GM18502 (cell line): ENCODE data around the gene CSNK1D.

Source experiments
- ATAC-seq: cut with Tn5 transposase; IDR thresholded peaks from one replicate; pipeline ENCODE4 v1.9.1; 2021; ENCODE audit warnings: mild to moderate bottlenecking; ENCODE audit not compliant: unreplicated experiment, poor library complexity

CSNK1D gene

GRCh38 chr17:82231312-82231561 is 42.3 kb downstream of the CSNK1D start:
- ATAC-seq: no peak

DNA sequence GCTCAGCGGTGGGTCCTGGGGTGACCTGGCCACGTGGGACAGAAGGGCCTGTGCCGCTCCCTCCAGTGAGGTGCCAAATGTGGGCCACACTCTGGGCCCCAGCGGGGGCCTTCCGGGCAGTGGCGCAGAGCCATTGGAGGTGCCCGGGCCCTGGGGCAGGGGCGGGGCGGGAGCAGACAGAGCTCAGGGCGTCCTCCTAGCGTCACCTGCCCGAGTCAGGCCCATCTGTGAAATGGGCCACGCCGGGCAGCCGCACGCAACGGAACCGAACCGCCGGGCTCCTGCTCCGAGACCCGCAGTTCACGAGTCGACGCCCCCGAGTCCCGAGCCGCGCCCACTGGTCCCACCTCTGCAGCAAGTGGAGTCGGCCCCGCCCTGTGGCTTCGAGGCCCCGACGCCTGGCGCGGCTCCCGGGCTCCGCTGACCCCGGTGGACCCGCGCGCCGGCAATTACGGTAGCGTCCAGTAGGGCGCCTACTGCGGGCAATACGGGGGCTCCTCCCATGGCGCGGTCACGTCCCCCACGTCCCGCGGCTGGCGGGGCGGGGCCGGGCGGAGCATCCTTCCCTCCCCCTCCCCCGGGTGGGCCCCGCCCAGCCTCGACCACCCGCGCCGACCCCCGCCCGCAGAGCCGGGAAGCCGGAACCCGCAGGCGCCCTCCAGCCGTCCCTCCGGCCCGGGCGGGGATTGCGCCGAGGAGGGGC is 42.7 kb downstream of the CSNK1D start:
- ATAC-seq: peak; percentile 44

DNA sequence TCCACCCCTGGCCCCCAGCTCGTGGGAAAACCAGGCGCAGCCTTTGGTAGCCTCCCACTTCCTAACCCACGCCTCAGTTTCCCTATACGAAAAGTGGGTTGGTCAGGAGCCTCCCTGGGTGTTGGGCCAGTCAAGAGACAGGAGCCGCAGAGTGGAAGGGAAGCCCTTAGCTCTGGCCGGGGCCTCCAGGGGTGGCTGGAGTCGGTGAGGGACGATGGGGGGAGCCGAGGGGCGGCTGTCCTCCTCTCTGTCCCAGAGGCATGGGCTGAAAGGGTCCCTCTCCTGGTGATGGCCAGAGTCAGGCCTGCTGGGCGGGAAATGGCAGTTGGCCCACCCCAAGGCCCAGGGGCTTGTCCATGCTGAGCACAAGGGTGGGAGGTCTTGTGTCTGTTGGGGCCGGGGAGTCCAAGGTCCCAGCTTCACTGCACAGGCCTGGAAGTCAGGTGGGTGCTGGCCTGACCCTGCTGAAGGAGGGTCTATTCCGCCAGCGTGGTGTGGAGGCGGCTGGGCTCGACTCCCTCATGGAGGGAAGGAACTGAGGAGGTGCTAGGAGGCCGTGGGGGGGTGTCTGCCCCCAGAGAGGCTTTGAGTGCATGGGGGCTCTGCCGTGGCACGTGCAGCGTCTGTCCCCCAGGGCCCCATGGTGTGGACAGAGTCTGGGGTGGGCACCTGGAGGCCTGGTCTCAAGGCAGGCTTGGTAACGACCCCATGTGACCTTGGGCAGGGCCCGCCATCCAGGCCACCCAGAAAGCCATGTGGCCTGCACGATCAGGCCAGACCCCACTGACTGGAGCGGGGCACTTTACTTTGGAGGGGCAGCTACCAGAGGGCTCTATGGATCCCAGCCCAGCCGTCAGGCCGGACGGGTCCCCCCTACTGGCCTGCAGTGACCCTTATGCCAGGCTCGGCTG is 43.5 kb downstream of the CSNK1D start:
- ATAC-seq: no peak

GRCh38 chr17:82228842-82229697 is 44.4 kb downstream of the CSNK1D start, which contains the start of gene SLC16A3:
SLC16A3 (plus strand) TSS chr17:82229042; CDS start chr17:82236009, 6,967 bp downstream.
- peak; percentile 48 for ATAC-seq

GRCh38 chr17:82228278-82228841 is 45.1 kb downstream of the CSNK1D start:
- peak; percentile 33 for ATAC-seq

- peak; percentile 3 for ATAC-seq
Measured at GRCh38 chr17:82227629-82228277, 45.7 kb downstream of the CSNK1D start.

DNA sequence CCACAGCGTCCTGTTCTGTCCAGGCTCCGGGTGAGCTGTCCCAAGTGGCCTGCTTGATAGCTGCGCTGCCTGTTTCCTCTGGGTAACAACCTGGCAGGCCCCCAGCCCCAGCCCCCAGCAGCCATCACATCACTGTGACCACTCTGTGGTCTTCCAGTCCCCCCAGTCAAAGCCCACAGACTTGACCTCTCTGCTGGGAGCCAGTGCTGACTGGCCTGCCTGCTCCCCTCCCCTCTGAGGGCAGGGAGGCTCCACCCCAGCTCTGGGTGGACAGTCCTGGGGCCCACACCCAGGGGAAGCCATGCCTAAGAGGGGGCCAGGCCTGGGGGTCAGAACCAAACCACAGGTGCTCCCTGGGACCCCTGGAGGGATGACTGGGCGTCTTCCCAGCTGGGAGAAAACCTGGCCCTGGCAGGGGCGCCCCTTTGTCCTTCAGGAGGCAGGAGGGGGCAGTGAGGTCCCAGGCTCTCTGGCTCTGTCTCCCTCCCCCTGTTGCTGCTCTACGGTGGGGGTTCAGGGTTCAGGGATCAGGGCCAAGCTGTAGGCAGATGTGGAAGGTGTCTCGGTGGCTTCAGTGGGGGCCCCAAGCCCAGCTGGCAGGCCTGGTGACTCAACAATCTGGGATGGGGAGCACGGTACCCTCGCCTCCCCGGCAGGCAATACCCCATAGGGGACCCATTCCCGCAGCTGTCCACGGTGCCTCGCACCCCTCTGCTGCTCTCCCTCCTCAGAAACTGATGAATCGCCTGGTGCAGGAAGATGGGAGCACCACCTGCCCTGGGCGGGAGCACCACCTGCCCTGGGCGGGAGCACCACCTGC is 46.5 kb downstream of the CSNK1D start:
- ATAC-seq: no peak

GRCh38 chr17:82226146-82226808 is 47.2 kb downstream of the CSNK1D start:
- no peak for ATAC-seq

DNA sequence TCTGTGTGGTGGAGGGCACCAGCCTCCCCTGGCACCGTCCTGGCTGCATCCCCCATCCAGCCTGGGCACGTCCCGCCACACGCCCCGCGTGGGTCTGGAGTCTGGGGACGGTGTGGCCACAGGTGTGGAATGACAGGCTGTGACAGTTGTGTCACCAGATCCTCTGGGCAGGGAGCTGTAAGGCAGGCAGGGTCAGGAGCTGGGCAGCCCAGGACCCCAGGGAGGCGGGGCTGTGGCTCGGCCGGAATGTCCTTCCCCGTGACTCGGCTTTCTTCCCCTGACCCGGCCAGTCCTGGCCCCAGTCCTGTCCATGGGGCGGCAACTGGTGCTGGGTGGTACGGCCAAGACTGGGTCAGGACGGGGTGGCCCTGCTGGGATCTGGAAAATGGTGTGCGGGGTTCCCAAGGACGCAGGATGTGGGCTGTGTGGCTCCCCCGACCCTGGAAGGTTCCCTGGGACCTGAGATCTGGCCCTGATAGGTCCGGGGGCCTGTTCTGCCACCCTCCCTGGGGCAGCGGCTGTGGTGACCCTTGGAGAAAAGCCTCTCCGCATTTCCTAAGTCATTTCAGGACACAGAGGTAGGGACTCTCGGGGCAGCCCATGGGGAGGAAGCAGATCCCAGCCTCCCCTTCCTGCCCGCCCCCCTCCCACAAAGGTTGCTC is 48.0 kb downstream of the CSNK1D start:
- no peak for ATAC-seq

- ATAC-seq: no peak
Measured at GRCh38 chr17:82224666-82225065, 48.8 kb downstream of the CSNK1D start.

DNA sequence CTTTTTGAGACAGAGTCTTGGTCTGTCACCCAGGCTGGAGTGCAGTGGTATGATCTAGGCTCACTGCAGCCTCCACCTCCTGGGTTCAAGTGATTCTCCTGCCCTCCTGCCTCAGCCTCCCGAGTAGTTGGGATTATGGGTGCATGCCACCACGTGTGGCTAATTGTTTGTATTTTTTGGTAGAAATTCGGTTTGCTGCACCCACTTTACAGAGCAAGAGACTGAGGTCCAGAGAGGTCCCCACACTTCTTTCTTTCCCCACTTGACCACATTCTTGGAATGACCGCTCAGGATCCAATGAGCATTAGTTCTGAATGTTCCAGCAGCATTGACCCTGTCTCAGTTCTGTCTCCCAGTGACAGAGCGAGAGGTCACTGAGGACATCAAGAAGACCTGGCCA is 50.0 kb downstream of the CSNK1D start:
- no peak for ATAC-seq

DNA sequence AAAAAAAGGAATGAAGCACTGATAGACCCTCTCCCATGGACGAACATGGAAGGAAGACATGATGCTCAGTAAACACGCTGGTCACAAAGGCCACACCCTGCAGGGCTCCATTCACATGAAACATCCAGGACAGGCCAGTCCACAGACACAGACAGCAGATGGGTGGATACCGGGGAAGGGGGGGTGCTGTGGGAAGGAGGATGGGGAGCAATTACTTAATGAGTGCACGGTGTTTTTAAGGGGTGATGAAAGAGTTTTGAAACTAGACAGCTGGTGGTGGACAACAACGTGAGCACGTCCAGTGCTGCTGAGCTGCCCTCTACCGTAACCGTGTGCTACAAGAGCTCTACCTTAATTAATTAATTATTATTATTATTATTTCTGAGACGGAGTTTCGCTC is 50.7 kb downstream of the CSNK1D start:
- ATAC-seq: no peak

- ATAC-seq: no peak
Measured at GRCh38 chr17:82221341-82221902, 52.1 kb downstream of the CSNK1D start.

DNA sequence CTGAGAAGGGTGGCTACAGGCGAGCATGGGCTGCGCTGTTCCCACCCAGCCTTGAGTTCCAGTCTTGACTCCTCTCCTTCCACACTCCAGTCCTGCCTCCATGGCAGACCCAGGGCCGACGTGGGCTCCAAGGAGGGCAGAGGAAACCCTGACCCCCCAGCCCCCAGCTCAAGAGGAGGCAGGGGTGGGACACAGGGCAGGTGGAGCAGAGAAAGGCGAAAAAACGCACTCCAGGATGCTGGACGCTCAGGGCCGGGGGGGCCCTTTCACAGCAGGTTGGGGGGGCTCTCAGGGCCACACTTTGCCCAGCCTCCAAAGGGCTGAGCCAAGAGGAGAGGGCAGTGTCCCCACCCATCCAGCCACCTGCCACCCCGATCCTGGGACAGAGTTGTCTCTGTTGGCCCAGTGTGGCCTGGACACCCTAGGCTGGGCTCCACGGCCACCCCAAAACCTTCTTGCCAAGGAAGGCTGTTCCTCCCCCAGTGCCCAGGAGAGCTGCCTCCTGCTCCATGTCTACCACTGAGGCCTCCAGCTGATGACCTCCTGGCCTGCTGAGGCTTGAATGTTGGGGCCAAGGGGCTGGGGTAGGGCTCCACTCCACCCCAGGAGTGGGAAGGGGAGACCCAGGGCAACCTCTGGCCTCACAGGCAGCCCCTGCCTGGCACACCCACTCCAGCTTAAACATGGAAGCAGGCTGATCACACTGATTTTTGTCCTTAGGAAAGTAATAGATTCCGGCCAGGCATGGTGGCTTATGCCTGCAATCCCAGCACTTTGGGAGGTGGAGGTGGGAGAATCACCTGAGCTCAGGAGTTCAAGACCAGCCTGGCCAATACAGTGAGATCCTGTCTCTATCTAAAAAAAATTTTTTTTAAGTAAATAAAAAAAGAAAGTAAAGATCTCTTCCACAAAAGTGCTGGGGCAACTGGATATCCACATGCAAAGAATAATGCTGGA is 53.5 kb downstream of the CSNK1D start:
- ATAC-seq: no peak

DNA sequence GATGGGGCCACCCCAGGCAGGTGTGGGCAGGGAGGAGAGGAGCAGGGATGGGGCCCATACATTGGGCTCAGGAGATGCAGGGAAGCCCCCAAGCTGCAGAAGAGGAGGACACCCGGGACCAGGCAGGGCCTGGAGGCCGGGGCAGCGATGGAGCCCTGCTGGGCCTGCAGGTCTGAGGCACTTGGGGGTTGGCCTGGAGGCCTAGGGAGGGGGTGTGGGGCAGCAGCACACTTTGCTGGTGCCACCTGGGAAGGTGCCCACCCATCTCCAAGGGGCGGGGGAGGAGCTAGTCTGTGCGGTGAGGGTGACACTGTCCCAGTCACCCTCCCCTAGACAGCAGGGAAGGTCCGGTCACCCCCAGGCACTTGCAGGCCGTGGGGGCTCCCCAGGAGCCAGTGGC is 54.4 kb downstream of the CSNK1D start:
- no peak for ATAC-seq

DNA sequence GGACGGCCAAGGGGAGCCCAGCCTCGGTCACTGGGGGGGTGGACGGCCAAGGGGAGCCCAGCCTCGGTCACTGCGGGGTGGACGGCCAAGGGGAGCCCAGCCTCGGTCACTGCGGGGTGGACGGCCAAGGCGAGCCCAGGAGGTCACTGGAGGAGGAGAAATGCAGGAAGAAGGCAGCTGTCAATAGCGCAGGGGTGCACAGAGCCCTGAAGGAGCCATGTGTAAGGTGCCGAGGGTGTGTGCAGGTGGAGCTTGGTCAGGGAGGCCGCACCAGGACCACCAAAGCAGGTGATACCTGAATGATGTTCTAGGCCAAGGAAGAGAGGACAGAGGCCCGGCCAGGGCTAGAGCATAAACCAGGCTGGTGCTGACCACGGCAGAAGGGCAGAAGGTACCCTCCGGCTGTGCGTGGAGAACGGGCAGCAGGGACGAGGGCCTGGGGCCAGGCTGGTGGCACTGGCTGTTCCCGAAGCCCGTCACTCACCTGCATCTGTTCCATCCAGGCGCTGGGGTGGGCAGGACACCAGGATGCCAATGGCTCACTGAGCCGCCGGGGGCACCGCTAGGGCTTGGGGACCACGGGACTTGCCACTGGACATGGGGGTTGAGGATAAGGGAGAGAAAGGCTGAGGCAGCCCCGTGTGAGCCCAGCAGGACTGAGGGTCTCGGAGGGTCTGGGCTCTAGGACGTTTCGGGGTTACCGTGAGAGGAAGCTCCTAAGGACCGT is 55.0 kb downstream of the CSNK1D start:
- no peak for ATAC-seq
